ENCODE measurements around the gene CDKAL1.

CDKAL1 gene

GRCh38 chr6:20655317-20655716, 121.1 kb downstream of the CDKAL1 start:
- peaks cover 8% of the 10 kb centered on the region for H3K4me1 ChIP-seq (ENCODE audit: control insufficient read depth, insufficient read depth, low read length, poor library complexity, severe bottlenecking)
- no peaks in the 10 kb centered on the region for H3K36me3 ChIP-seq (ENCODE audit: control insufficient read depth, insufficient read depth, low read length)
- H3K27ac ChIP-seq (ENCODE audit: low read depth, low read length, severe bottlenecking): no peak overlapping the region
- H3K4me3 ChIP-seq (ENCODE audit: extremely low read depth, insufficient read depth, low read length, poor library complexity, severe bottlenecking): no peak overlapping the region
- WGBS, 2 experiments (ENCODE audit: insufficient coverage in 2 of 2): 74 to 88% methylated on average over 2 to 4 of the region's 5 CpGs
- H3K9me3 ChIP-seq (ENCODE audit: control insufficient read depth, low read length): no peaks in the 10 kb centered on the region

GRCh38 chr6:20657274-20657800, 123.1 kb downstream of the CDKAL1 start:
- H3K27ac ChIP-seq (ENCODE audit: low read depth, low read length, severe bottlenecking): no peak overlapping the region
- no peaks in the 10 kb centered on the region for H3K36me3 ChIP-seq (ENCODE audit: control insufficient read depth, insufficient read depth, low read length)
- H3K4me3 ChIP-seq (ENCODE audit: extremely low read depth, insufficient read depth, low read length, poor library complexity, severe bottlenecking): no peak overlapping the region
- no peaks in the 10 kb centered on the region for H3K9me3 ChIP-seq (ENCODE audit: control insufficient read depth, low read length)
- 100% methylated on average over 1 of the region's 2 CpGs for WGBS, 2 experiments (ENCODE audit: insufficient coverage in 2 of 2)
- H3K4me1 ChIP-seq (ENCODE audit: control insufficient read depth, insufficient read depth, low read length, poor library complexity, severe bottlenecking): peaks cover 8% of the 10 kb centered on the region

- no peak overlapping the region for H3K27ac ChIP-seq (ENCODE audit: low read depth, low read length, severe bottlenecking)
- H3K4me3 ChIP-seq (ENCODE audit: extremely low read depth, insufficient read depth, low read length, poor library complexity, severe bottlenecking): no peak overlapping the region
- H3K36me3 ChIP-seq (ENCODE audit: control insufficient read depth, insufficient read depth, low read length): no peaks in the 10 kb centered on the region
- H3K9me3 ChIP-seq (ENCODE audit: control insufficient read depth, low read length): no peaks in the 10 kb centered on the region
- 92 to 100% methylated on average over 1 to 2 of the region's 2 CpGs for WGBS, 2 experiments (ENCODE audit: insufficient coverage in 2 of 2)
- H3K4me1 ChIP-seq (ENCODE audit: control insufficient read depth, insufficient read depth, low read length, poor library complexity, severe bottlenecking): peaks cover 8% of the 10 kb centered on the region
Measured at GRCh38 chr6:20658053-20658452, 123.8 kb downstream of the CDKAL1 start.

GRCh38 chr6:20658516-20658915, 124.3 kb downstream of the CDKAL1 start:
- Histone ChIP-seq H3K4me1 (ENCODE audit: control insufficient read depth, insufficient read depth, low read length, poor library complexity, severe bottlenecking) (peaks cover 8% of the 10 kb centered on the region), H3K9me3 (ENCODE audit: control insufficient read depth, low read length) (no peaks in the 10 kb centered on the region), H3K4me3 (ENCODE audit: extremely low read depth, insufficient read depth, low read length, poor library complexity, severe bottlenecking) (no peak overlapping the region), H3K27ac (ENCODE audit: low read depth, low read length, severe bottlenecking) (no peak overlapping the region), H3K36me3 (ENCODE audit: control insufficient read depth, insufficient read depth, low read length) (no peaks in the 10 kb centered on the region)
- WGBS, 2 experiments (ENCODE audit: insufficient coverage in 2 of 2): 100% methylated on average over 1 to 5 of the region's 5 CpGs

- Histone ChIP-seq H3K4me3 (ENCODE audit: extremely low read depth, insufficient read depth, low read length, poor library complexity, severe bottlenecking) (no peak overlapping the region), H3K36me3 (ENCODE audit: control insufficient read depth, insufficient read depth, low read length) (no peaks in the 10 kb centered on the region), H3K4me1 (ENCODE audit: control insufficient read depth, insufficient read depth, low read length, poor library complexity, severe bottlenecking) (peaks cover 2% of the 10 kb centered on the region), H3K27ac (ENCODE audit: low read depth, low read length, severe bottlenecking) (no peak overlapping the region), H3K9me3 (ENCODE audit: control insufficient read depth, low read length) (no peaks in the 10 kb centered on the region)
- WGBS, 2 experiments (ENCODE audit: insufficient coverage in 2 of 2): no CpG with 5 or more reads among the region's 3 CpGs
Measured at GRCh38 chr6:20660534-20660933, 126.3 kb downstream of the CDKAL1 start.

GRCh38 chr6:20661721-20662120, 127.5 kb downstream of the CDKAL1 start:
- H3K27ac ChIP-seq (ENCODE audit: low read depth, low read length, severe bottlenecking): no peak overlapping the region
- no peaks in the 10 kb centered on the region for H3K36me3 ChIP-seq (ENCODE audit: control insufficient read depth, insufficient read depth, low read length)
- no peaks in the 10 kb centered on the region for H3K4me1 ChIP-seq (ENCODE audit: control insufficient read depth, insufficient read depth, low read length, poor library complexity, severe bottlenecking)
- H3K4me3 ChIP-seq (ENCODE audit: extremely low read depth, insufficient read depth, low read length, poor library complexity, severe bottlenecking): no peak overlapping the region
- no peaks in the 10 kb centered on the region for H3K9me3 ChIP-seq (ENCODE audit: control insufficient read depth, low read length)

- H3K4me1 ChIP-seq (ENCODE audit: control insufficient read depth, insufficient read depth, low read length, poor library complexity, severe bottlenecking): no peaks in the 10 kb centered on the region
- H3K36me3 ChIP-seq (ENCODE audit: control insufficient read depth, insufficient read depth, low read length): no peaks in the 10 kb centered on the region
- H3K9me3 ChIP-seq (ENCODE audit: control insufficient read depth, low read length): no peaks in the 10 kb centered on the region
- WGBS, 2 experiments (ENCODE audit: insufficient coverage in 2 of 2): 100% methylated on average over 1 of the region's 1 CpG; no CpG with 5 or more reads in 1 of the 2 experiments
- no peak overlapping the region for H3K4me3 ChIP-seq (ENCODE audit: extremely low read depth, insufficient read depth, low read length, poor library complexity, severe bottlenecking)
- H3K27ac ChIP-seq (ENCODE audit: low read depth, low read length, severe bottlenecking): no peak overlapping the region
Measured at GRCh38 chr6:20664250-20664649, 130.0 kb downstream of the CDKAL1 start.

GRCh38 chr6:20665290-20665689, 131.0 kb downstream of the CDKAL1 start:
- Histone ChIP-seq H3K36me3 (ENCODE audit: control insufficient read depth, insufficient read depth, low read length) (no peaks in the 10 kb centered on the region), H3K27ac (ENCODE audit: low read depth, low read length, severe bottlenecking) (no peak overlapping the region), H3K4me1 (ENCODE audit: control insufficient read depth, insufficient read depth, low read length, poor library complexity, severe bottlenecking) (no peaks in the 10 kb centered on the region), H3K4me3 (ENCODE audit: extremely low read depth, insufficient read depth, low read length, poor library complexity, severe bottlenecking) (no peak overlapping the region), H3K9me3 (ENCODE audit: control insufficient read depth, low read length) (no peaks in the 10 kb centered on the region)
- WGBS, 2 experiments (ENCODE audit: insufficient coverage in 2 of 2): 86% methylated on average over 1 of the region's 2 CpGs; no CpG with 5 or more reads in 1 of the 2 experiments

- 97 to 100% methylated on average over 4 of the region's 6 CpGs for WGBS, 2 experiments (ENCODE audit: insufficient coverage in 2 of 2)
- Histone ChIP-seq H3K9me3 (ENCODE audit: control insufficient read depth, low read length) (no peaks in the 10 kb centered on the region), H3K4me3 (ENCODE audit: extremely low read depth, insufficient read depth, low read length, poor library complexity, severe bottlenecking) (no peak overlapping the region)
Measured at GRCh38 chr6:20669571-20670314, 135.5 kb downstream of the CDKAL1 start.

DNA sequence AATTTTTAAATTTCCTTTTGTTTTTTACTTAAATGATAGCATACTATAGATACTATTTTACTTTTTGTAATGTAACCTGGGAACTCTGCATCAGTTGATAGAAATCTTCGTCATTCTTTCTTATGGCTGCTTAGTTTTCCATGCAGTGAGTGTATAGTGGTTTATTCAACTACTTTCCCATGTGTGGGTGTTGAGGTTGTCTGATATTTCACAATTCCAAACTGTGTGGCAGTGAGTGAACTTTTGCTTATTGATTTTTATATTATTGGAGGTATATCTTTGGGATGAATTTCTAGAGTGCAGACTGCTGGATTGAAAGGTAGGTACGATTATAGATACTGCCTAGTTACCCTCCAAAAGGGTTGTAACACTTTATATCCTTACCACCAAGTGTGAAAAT, 136.5 kb downstream of the CDKAL1 start:
- Histone ChIP-seq H3K9me3 (ENCODE audit: control insufficient read depth, low read length) (no peaks in the 10 kb centered on the region), H3K27ac (ENCODE audit: low read depth, low read length, severe bottlenecking) (no peak overlapping the region), H3K4me1 (ENCODE audit: control insufficient read depth, insufficient read depth, low read length, poor library complexity, severe bottlenecking) (no peaks in the 10 kb centered on the region), H3K4me3 (ENCODE audit: extremely low read depth, insufficient read depth, low read length, poor library complexity, severe bottlenecking) (no peak overlapping the region), H3K36me3 (ENCODE audit: control insufficient read depth, insufficient read depth, low read length) (no peaks in the 10 kb centered on the region)
- WGBS, 2 experiments (ENCODE audit: insufficient coverage in 2 of 2): 100% methylated on average over 1 of the region's 2 CpGs; no CpG with 5 or more reads in 1 of the 2 experiments

More at GRCh38 chr6:20669571-20670314, 135.5 kb downstream of the CDKAL1 start:
- Histone ChIP-seq H3K36me3 (ENCODE audit: control insufficient read depth, insufficient read depth, low read length) (no peaks in the 10 kb centered on the region), H3K27ac (ENCODE audit: low read depth, low read length, severe bottlenecking) (no peak overlapping the region), H3K4me1 (ENCODE audit: control insufficient read depth, insufficient read depth, low read length, poor library complexity, severe bottlenecking) (no peaks in the 10 kb centered on the region)

- 86 to 100% methylated on average over 1 of the region's 2 CpGs for WGBS, 2 experiments (ENCODE audit: insufficient coverage in 2 of 2)
- Histone ChIP-seq H3K27ac (ENCODE audit: low read depth, low read length, severe bottlenecking) (no peak overlapping the region), H3K4me3 (ENCODE audit: extremely low read depth, insufficient read depth, low read length, poor library complexity, severe bottlenecking) (no peak overlapping the region)
Measured at GRCh38 chr6:20672038-20672437, 137.8 kb downstream of the CDKAL1 start.

More at GRCh38 chr6:20672038-20672437, 137.8 kb downstream of the CDKAL1 start:
- H3K4me1 ChIP-seq (ENCODE audit: control insufficient read depth, insufficient read depth, low read length, poor library complexity, severe bottlenecking): no peaks in the 10 kb centered on the region
- H3K36me3 ChIP-seq (ENCODE audit: control insufficient read depth, insufficient read depth, low read length): no peaks in the 10 kb centered on the region
- H3K9me3 ChIP-seq (ENCODE audit: control insufficient read depth, low read length): no peaks in the 10 kb centered on the region
